Erythroblast (primary cell): ENCODE measurements around the gene SLC17A7.
A peak's percentile ranks its signal among the peaks of the same experiment; 100 is the strongest.

Experiments
- DNase-seq, 2 experiments: peaks; one replicate each; lab custom pipeline; 2025; lab: John Stamatoyannopoulos, UW
- GATA1 ChIP-seq: IDR thresholded peaks from 2 replicates; pipeline ENCODE4 v1.6.1; 2011; ENCODE audit warnings: low read depth, mild to moderate bottlenecking, control low read depth, low read length, moderate library complexity
- POLR2A ChIP-seq: IDR thresholded peaks from 2 replicates; pipeline ENCODE4 v1.6.1; 2011; ENCODE audit warnings: mild to moderate bottlenecking, low read length

The SLC17A7 gene

GRCh38 chr19:49422407-49423070, 18.8 kb downstream of the SLC17A7 start:
- TF ChIP-seq POLR2A (no peak), GATA1 (no peak)
- peak in 1 of 2 experiments; percentile 66 for DNase-seq

GRCh38 chr19:49421878-49422202, 19.5 kb downstream of the SLC17A7 start:
- DNase-seq = no peak
- TF ChIP-seq POLR2A (no peak), GATA1 (no peak)

GRCh38 chr19:49421039-49421877, 20.1 kb downstream of the SLC17A7 start:
- no peak for TF ChIP-seq POLR2A
- no peak for TF ChIP-seq GATA1
- DNase-seq = no peak

GRCh38 chr19:49420227-49420626, 21.1 kb downstream of the SLC17A7 start:
- no peak for TF ChIP-seq GATA1
- no peak for TF ChIP-seq POLR2A
- DNase-seq = no peak

- TF ChIP-seq POLR2A = no peak
- TF ChIP-seq GATA1 = no peak
- DNase-seq = no peak
Observed at GRCh38 chr19:49419173-49419572, 22.2 kb downstream of the SLC17A7 start.

GRCh38 chr19:49418511-49418910, 22.8 kb downstream of the SLC17A7 start:
- DNase-seq = no peak
- TF ChIP-seq GATA1 (no peak), POLR2A (no peak)

- TF ChIP-seq GATA1 = no peak
- no peak for TF ChIP-seq POLR2A
- DNase-seq = no peak
Observed at GRCh38 chr19:49417088-49417487, 24.2 kb downstream of the SLC17A7 start.

- DNase-seq = no peak
- TF ChIP-seq GATA1 (no peak), POLR2A (no peak)
Observed at GRCh38 chr19:49415810-49416200, 25.5 kb downstream of the SLC17A7 start.

GRCh38 chr19:49415102-49415809, 26.1 kb downstream of the SLC17A7 start:
- TF ChIP-seq GATA1 (no peak), POLR2A (no peak)
- no peak for DNase-seq

- DNase-seq = no peak
- no peak for TF ChIP-seq POLR2A
- no peak for TF ChIP-seq GATA1
Observed at GRCh38 chr19:49414256-49414655, 27.1 kb downstream of the SLC17A7 start.

- no peak for DNase-seq
- TF ChIP-seq POLR2A (no peak), GATA1 (no peak)
Observed at GRCh38 chr19:49413348-49413747, 28.0 kb downstream of the SLC17A7 start.

GRCh38 chr19:49411681-49412326, 29.5 kb downstream of the SLC17A7 start:
- TF ChIP-seq GATA1 (no peak), POLR2A (no peak)
- DNase-seq = no peak

GRCh38 chr19:49409441-49410029, 31.8 kb downstream of the SLC17A7 start:
- DNase-seq = no peak
- TF ChIP-seq POLR2A (no peak), GATA1 (no peak)
